Measurements from ENCODE around the gene HOXA13.

The HOXA13 gene

GRCh38 chr7:27151341-27151930 is 48.5 kb downstream of the HOXA13 start:
- DNase-seq (ENCODE audit: extremely low spot score, insufficient read length, low read depth): no peak
- no peak for FAIRE-seq

- DNase-seq (ENCODE audit: extremely low spot score, insufficient read length, low read depth): peak; percentile 76
- FAIRE-seq: peak; percentile 66
Measured at GRCh38 chr7:27150568-27151340, 49.1 kb downstream of the HOXA13 start.

GRCh38 chr7:27149842-27150567 is 49.9 kb downstream of the HOXA13 start:
- FAIRE-seq (no peak), DNase-seq (ENCODE audit: extremely low spot score, insufficient read length, low read depth) (no peak)

- no peak for DNase-seq (ENCODE audit: extremely low spot score, insufficient read length, low read depth)
- FAIRE-seq: no peak
Measured at GRCh38 chr7:27148756-27149641, 50.9 kb downstream of the HOXA13 start.

GRCh38 chr7:27148031-27148755 is 51.7 kb downstream of the HOXA13 start:
- FAIRE-seq: no peak

GRCh38 chr7:27147199-27148030 is 52.5 kb downstream of the HOXA13 start, which contains the start of gene HOXA6:
Gene HOXA6 (minus strand): TSS chr7:27147774. CDS start chr7:27147749, 25 bp downstream.
- no peak for DNase-seq (ENCODE audit: extremely low spot score, insufficient read length, low read depth)
- FAIRE-seq: no peak

More at GRCh38 chr7:27148031-27148755, 51.7 kb downstream of the HOXA13 start:
- DNase-seq (ENCODE audit: extremely low spot score, insufficient read length, low read depth): no peak

GRCh38 chr7:27146491-27147198 is 53.2 kb downstream of the HOXA13 start:
- no peak for FAIRE-seq

GRCh38 chr7:27145914-27146412 is 53.9 kb downstream of the HOXA13 start:
- DNase-seq (ENCODE audit: extremely low spot score, insufficient read length, low read depth): no peak
- FAIRE-seq: no peak

More at GRCh38 chr7:27146491-27147198, 53.2 kb downstream of the HOXA13 start:
- no peak for DNase-seq (ENCODE audit: extremely low spot score, insufficient read length, low read depth)

- DNase-seq (ENCODE audit: extremely low spot score, insufficient read length, low read depth) (no peak), FAIRE-seq (no peak)
Measured at GRCh38 chr7:27145165-27145913, 54.6 kb downstream of the HOXA13 start.

- FAIRE-seq: no peak
- no peak for DNase-seq (ENCODE audit: extremely low spot score, insufficient read length, low read depth)
Measured at GRCh38 chr7:27144781-27145164, 55.1 kb downstream of the HOXA13 start.
